SK-MEL-5 (cell line): ENCODE measurements around the gene SPPL2C. TPM values are rescaled to one million over a fixed set of nuclear protein-coding genes. Genes with fewer than 3 reads are reported as not detected.

ENCODE experiments used
- DNase-seq: peaks from one replicate; pipeline ENCODE4 v3.0.0-alpha.2; 2016; ENCODE audit warnings: low read depth, low spot score
- in situ Hi-C: cut with HindIII; loops from 2 replicates; pipeline ENCODE4 v1.10.0; 2016; ENCODE audit warnings: low sequenced_read_pairs, high pct_unique_total_duplicates, low pct_unique_long_range_greater_than_20kb
- polyA plus RNA-seq, 2 experiments: library from polyadenylated mRNA; depleted of rRNA; stranded (reverse); fragments of >200 nt; gene quantifications; 2 replicates each; pipeline ENCODE4 v1.2.3, GENCODE V29; 2015
- total RNA-seq: library from RNA; depleted of rRNA; stranded (reverse); fragments of >200 nt; shearing (Covaris generic); gene quantifications from 2 replicates; pipeline ENCODE4 v1.2.3, GENCODE V29; 2014; rRNA removed

Gene SPPL2C, protein sequence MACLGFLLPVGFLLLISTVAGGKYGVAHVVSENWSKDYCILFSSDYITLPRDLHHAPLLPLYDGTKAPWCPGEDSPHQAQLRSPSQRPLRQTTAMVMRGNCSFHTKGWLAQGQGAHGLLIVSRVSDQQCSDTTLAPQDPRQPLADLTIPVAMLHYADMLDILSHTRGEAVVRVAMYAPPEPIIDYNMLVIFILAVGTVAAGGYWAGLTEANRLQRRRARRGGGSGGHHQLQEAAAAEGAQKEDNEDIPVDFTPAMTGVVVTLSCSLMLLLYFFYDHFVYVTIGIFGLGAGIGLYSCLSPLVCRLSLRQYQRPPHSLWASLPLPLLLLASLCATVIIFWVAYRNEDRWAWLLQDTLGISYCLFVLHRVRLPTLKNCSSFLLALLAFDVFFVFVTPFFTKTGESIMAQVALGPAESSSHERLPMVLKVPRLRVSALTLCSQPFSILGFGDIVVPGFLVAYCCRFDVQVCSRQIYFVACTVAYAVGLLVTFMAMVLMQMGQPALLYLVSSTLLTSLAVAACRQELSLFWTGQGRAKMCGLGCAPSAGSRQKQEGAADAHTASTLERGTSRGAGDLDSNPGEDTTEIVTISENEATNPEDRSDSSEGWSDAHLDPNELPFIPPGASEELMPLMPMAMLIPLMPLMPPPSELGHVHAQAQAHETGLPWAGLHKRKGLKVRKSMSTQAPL
- not detected in 2 replicates for total RNA-seq
- polyA plus RNA-seq (2015; cell fraction: cytosol; rRNA removed), result not detected in 2 replicates
- polyA plus RNA-seq (2015; cell fraction: nucleus; rRNA removed), result not detected in 2 replicates

DNA sequence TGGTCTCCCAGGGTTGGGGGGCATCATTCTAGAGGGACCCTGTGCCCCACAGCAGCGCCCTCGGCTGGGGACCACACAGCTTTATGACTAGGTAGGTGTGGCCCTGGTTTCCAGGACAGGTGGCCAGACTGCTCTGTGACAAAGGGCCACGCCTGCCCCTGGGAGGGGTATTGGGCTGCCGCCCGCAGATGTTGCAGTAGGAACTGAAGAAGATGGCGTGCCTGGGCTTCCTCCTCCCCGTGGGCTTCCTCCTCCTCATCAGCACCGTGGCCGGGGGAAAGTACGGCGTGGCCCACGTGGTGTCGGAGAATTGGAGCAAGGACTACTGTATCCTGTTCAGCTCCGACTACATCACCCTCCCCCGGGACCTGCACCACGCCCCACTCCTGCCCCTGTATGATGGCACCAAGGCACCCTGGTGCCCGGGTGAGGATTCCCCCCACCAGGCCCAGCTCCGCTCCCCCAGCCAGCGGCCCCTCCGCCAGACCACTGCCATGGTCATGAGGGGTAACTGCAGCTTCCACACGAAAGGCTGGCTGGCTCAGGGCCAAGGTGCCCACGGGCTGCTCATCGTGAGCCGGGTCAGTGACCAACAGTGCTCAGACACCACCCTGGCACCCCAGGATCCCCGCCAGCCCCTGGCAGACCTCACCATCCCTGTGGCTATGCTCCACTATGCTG is at the start of gene SPPL2C:
SPPL2C (plus strand) TSS at position 187 of the 681 bp plus-strand sequence; CDS start at position 213, 26 bp downstream.
- no peak for DNase-seq
- in situ Hi-C loops, result no loop called here

DNA sequence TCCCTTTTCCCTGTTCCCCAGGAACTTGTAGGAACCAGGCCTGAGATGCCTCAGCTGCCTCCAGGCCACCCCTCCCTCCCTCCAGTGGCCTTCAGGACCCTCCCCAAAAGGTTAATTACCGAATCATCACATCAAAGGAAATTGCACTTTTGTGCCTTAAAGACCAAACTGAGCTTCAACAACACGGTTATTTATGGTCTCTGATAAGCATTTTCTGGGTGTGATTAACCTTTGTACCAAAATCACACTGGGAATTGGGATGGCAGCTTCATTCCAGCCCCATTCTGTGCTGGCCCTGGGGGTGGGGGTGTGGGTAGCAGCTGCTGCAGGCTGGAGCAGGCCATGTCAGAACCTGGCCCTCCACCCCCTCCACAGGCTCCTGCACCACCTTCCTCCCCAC is 43.9 kb upstream of the SPPL2C start:
- no peak for DNase-seq
- in situ Hi-C loops, result no loop called here

DNA sequence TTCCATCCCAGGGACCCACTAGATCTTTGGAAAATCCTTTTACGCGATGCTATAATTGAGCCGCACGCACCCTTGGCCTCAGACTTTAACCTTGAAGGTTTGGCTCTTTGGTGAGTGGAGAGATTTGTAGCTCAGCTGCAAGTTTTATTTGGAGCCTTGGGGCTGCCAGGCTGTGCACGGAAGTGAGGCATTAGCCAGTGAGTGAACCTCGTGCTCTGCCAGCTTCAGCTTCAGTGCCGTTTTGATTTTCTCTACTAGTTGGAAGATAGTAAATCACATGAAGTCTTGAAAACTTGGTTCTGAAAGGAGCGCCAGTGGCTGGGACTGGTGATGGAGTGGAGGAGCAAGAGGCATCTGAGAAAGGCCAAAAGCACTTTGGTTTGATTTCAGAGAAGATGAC is 43.3 kb upstream of the SPPL2C start:
- DNase-seq, result no peak
- in situ Hi-C loops, result no loop called here

DNA sequence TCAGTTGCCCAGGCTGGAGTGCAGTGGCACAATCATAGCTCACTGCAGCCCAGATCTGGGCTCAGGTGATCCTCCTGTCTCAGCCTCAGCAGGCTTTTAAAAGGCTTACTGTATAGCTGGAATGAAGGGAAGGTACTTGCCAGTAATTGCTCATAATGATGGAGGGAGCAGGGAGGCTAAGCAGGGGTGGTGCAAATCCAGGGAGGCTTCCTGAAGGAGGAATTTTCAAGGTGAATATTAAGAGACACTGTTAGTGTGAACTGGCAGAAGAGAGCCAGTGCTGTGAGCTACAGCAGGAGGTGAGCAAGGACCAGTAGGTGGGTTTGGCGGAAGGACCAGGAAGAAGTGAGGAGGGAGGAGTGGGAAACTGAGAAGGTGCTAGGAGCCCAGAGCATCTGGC is 35.8 kb upstream of the SPPL2C start:
- DNase-seq, result no peak
- in situ Hi-C loops, result no loop called here

DNA sequence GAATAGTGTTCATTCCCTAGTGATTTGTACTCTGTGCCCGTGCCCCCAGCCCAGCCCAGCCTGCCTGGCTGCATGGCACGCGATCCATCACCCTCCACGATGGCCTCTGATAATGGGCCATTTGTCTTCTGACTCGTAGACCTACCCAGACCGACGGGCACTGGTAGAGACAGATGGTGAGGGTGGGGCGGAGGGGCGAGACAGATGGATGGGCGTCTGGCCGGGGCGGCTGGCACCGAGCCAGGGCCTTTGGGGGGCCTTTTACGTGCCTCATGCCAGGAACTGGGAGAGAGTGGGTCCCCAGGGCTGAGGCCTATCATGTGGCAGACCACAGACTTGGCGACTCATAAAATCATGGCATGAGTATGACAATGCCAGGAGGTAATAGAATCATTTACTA is 35.2 kb upstream of the SPPL2C start:
- in situ Hi-C loops, result no loop called here
- no peak for DNase-seq

DNA sequence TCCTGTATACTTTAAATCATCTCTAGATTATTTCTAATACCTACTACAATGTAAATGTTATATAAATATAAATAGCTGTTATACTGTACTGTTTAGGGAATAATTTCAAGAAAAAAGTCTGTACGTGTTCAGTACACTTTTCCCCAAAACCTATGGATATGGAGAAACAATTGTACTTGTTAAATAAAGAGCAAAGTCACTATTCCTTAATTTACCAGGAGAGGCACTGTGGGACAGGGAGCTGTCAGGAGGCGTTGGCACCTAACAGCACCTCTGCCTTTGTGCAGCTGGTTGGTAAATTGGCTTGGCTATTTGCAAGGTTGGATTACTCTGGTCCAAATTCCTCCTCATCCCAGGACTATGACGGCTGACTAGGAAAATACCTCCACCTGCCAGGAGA is 32.6 kb upstream of the SPPL2C start:
- in situ Hi-C loops, result no loop called here
- DNase-seq, result peak; percentile 32

DNA sequence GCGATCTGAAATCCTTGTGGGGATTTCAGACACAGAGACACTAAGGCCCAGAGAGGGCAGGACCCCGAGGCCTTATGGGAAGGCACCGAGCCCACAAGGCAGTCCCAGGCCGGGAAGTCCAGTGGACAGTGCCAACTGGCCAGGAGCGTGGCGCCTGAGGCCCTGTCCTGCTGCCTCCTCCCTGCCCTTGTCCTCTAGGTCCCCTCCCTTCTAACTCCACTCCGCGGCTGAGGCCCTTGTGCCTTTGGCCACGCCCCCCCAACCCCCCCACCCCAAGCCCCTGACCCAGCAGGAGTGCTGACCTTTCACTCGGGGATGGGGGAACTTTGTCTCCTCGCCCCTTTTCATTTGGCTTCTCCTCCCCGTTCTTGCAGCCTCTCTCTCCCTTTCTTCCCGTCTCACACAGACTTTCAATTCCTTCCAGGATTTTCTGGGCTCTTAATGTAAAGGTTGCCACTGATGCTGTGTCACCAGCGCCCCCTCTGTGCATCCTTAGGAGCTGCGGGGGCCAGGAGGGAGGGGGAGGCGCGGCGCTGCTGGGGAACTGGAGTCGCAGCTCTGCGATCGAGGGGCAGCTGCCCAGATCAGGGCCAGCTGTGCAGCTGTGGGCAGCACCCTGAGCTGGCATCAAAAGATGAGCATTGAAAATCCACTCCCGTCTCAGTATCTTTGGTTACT is 31.5 kb upstream of the SPPL2C start:
- in situ Hi-C loops, result no loop called here
- DNase-seq, result peak; percentile 27

DNA sequence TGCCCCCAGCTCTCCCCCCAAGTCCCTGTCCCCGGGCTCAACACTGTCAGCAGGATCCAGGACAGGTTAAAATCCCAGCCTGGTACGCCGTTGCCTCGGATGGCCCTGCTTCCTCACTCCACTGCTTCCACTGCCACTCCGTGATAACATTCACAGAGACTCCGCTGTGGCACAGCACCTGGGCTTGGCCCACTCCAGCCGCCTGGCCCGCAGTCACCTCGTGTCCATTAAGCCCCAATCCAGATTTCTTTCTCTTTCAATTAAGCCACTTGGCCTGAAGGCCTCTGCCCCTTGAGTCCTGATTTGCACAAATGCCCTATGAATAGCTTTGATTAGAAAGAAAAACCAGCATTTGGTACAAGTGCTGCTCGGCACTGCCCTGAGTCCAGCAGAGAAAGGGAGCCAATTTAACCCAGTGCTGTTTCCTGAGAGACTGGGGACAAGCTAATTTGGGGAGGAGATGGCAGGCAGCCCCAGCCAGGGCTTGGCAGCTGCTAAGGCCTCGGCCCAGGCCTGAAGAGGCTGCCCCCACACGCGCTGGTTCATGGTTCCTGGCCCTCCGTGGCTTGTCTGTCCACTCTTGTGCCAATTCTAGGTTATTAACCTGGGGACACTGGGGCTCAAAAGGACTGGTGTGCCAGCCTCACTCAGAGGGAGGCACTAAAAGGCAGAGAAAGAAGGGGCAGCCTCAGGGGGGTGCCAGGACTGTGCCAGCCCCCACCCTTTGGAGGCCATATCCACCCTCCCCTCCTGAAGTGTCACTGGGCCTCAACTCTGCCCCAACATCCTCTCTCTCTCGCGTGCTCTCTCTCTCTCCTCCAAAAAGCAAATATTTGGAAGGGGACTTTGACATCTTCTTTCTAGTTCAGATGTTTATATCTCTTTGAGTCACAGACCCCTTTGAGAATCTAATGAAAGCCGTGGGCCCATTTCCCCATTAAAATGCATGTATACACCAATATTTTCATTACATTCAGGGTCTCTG is 29.8 kb upstream of the SPPL2C start:
- in situ Hi-C loops, result no loop called here
- no peak for DNase-seq

DNA sequence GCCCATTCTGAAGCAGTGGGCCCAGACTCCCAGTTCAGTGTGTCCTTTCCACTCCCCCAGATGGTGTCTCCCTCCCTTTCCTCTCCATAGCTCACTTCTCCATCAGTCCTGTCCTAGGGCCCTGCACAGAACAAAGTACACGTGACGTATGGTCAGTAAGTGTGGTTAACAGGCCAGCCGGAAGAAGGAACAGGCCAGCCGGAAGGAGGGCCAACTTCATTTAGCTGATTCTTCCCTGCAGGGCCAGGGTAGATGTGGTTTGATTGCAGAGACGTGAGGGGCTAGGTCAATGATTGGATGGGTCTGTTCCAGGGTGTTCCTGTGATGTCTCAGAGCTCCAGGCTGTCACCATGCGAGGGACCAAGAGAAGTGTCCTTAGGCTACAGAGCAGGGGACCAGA is 28.9 kb upstream of the SPPL2C start:
- in situ Hi-C loops, result no loop called here
- DNase-seq, result no peak

DNA sequence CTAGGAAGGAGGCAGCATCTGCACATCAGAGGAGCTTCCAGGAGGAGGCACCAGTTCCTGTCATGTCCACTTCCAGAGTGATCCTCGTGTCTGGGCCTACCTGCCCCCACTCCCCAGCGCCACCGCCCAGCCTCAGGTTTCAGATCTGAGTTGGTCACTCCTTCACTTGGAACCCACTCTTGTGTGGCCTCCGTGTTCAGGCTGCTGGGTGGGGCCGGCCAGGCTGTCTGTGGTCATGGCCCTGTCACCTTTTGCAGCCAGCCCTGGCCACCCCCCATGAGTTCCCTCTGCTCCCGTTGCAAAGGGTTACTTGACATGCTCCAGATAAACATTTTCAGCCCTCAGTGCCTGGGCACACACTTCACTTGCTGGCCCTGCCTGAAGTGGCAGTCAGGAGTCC is 26.6 kb upstream of the SPPL2C start:
- no peak for DNase-seq
- in situ Hi-C loops, result no loop called here

DNA sequence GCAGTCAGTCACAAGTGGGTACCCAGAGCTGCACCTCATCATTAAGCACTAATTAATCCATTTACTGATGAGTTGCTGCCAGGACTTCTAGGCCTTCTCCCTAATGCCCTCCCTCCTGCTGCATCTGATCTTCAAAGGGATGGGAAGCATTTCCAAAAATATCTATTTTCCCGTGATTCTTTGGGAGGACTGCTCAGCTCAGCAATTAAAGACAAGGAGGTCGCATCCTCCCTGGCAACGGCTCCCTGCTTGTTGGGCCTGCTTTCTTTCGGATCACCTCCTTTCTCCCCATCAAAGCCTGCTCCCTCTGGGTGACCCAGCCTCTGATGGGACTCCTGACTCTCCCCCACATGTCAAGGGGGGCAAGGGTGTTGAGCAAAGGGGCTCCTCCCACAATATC is 26.0 kb upstream of the SPPL2C start:
- DNase-seq, result no peak
- in situ Hi-C loops, result no loop called here

DNA sequence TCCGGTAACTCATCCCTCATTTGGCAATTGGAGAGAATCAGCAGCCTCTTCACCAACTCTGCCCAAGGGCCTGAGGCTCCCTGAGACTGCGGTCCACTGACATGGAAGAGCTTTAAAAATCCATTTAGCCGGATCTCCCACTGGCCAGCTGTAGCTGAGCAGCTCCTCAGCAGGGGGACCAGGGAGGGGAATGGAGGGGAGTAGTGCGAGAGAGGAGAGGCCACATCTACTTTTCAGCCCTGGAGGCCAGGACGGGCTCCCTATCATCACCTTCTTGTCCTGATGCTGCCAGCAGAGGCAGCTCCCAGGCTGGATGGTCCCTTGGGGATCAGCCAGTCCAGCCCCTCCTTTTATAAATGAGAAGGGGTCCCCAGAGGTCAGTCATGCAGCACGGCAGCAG is 25.0 kb upstream of the SPPL2C start:
- in situ Hi-C loops, result no loop called here
- no peak for DNase-seq

DNA sequence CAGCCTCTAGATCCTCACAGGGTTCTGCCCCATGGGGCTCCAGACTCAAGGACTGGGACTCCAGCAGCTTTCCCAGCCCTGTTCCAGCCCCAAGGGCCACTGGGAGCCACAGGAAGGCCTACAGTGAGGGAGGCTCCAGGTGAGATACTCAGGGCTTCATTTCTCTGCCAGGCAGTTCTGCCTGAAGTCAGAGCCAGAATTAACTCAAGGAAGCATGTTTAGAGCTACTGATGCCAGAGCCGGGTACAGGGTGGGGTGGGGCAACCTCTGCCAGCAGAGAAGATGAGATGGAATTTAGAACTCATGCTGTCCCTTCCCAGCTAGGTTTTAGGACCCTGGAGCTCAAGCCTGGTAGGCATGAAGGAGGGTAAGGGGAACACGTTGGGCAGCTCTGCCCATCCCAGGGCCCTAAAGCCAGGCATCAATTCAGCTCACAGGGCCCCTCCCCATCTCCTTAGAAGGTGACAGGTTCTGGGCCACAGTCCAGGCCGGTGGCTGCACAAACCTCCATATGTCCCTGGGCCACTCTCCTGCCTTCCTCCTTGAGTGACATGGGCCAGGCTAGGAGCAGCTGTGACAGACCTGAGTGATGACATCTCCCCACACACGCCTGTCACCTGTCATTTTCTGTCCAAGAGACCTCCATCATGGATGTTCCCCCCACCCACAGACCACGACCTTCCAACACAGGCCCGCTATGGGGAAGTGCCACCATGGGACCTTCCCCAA is 24.5 kb upstream of the SPPL2C start:
- in situ Hi-C loops, result no loop called here
- DNase-seq, result no peak

DNA sequence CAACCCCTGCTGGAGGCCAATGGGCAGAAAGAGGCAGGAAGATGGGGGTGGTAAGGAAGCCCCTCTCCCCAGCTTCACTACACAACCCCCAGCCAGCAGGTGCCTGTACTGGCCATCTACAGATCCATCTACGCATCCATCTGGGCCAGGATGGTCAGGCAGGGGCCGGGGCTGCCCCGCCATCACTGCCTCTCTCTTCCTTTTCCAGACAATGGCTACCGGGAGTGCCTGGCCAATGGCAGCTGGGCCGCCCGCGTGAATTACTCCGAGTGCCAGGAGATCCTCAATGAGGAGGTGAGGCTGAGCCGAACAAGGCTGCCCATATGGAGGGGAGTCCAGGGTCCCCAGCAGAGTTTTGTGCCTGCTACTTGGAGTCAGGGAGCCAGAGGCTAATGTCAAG is 23.5 kb upstream of the SPPL2C start:
- in situ Hi-C loops, result no loop called here
- DNase-seq, result no peak

DNA sequence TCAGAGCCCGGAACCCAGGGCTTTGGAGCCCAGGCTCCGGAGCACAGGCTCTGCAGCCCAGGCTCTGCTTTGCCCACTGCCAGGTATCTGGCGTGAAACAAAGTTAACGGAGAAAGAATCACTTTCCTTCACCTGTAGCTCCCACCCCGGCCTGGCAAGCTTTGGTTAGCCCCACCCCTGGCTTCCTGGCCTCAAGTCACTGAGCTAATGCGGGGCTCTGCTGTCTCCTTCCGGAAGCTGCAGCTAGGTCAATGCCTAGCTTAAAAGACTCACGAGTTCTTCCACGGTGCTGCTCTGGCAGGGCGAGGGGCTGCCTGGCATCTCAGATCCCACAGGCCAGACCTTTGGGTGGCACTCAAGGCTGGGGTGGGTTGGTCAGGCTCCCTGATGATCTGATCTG is 21.1 kb upstream of the SPPL2C start:
- in situ Hi-C loops, result no loop called here
- DNase-seq, result no peak

DNA sequence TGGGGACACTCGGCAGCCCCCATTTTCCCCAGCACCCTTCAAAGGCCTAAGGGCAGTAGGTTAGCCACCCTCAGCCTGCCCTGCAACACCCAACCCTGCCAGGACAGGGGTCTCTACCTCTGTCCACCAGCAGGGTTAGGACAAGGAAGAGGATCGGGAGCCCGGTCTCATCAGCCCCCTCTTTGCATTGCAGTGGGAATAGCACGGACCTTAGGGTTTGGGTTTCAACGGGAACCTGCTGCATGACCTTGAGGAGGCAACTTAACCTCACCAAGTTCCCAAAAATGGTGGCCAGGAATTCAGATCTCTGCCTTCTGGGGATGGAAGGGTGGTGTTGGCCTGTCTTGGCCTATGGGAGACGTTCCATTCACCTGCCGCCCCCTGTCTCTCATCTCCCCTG is 20.2 kb upstream of the SPPL2C start:
- no peak for DNase-seq
- in situ Hi-C loops, result no loop called here
